DMS153 treated with DMSO at 0.1 percent for 48 hours (cell line): ENCODE data around the gene CNTN1.
"Not testable (repeated sequence)": the region's sequence is repeated elsewhere in the genome, so short reads cannot be mapped to it uniquely, and the experiment has no call there.

Source experiments
- DNase-seq: peaks from one replicate; lab custom pipeline; 2025; ENCODE audit not compliant: unreplicated experiment; lab: John Stamatoyannopoulos, UW

The CNTN1 gene

GRCh38 chr12:40697566-40698259 lies 5.5 kb downstream of the CNTN1 start:
- DNase-seq: peak; percentile 80

GRCh38 chr12:40701756-40702155 lies 9.5 kb downstream of the CNTN1 start:
- DNase-seq: no peak

GRCh38 chr12:40711121-40711520 lies 18.9 kb downstream of the CNTN1 start:
- DNase-seq: no peak

- DNase-seq: no peak
Observed at GRCh38 chr12:40714636-40715035, 22.4 kb downstream of the CNTN1 start.

GRCh38 chr12:40716037-40716436 lies 23.8 kb downstream of the CNTN1 start:
- no peak for DNase-seq

GRCh38 chr12:40717576-40717975 lies 25.3 kb downstream of the CNTN1 start:
- no peak for DNase-seq

GRCh38 chr12:40718878-40719372 lies 26.7 kb downstream of the CNTN1 start:
- DNase-seq: no peak

- no peak for DNase-seq
Observed at GRCh38 chr12:40723001-40723400, 30.8 kb downstream of the CNTN1 start.

GRCh38 chr12:40726366-40726765 lies 34.1 kb downstream of the CNTN1 start:
- DNase-seq: no peak

GRCh38 chr12:40727774-40728483 lies 35.7 kb downstream of the CNTN1 start:
- DNase-seq: no peak

GRCh38 chr12:40730281-40730680 lies 38.0 kb downstream of the CNTN1 start:
- no peak for DNase-seq

GRCh38 chr12:40733871-40734270 lies 41.6 kb downstream of the CNTN1 start:
- no peak for DNase-seq

- DNase-seq: no peak
Observed at GRCh38 chr12:40734276-40734675, 42.0 kb downstream of the CNTN1 start.

GRCh38 chr12:40735551-40736230 lies 43.5 kb downstream of the CNTN1 start:
- DNase-seq: no peak

- DNase-seq: not testable (repeated sequence)
Observed at GRCh38 chr12:40737416-40737815, 45.2 kb downstream of the CNTN1 start.

- no peak for DNase-seq
Observed at GRCh38 chr12:40738856-40739255, 46.6 kb downstream of the CNTN1 start.

GRCh38 chr12:40742041-40742440 lies 49.8 kb downstream of the CNTN1 start:
- no peak for DNase-seq

GRCh38 chr12:40745386-40745785 lies 53.1 kb downstream of the CNTN1 start:
- no peak for DNase-seq

- no peak for DNase-seq
Observed at GRCh38 chr12:40749863-40750262, 57.6 kb downstream of the CNTN1 start.

- no peak for DNase-seq
Observed at GRCh38 chr12:40752011-40752410, 59.8 kb downstream of the CNTN1 start.

GRCh38 chr12:40760821-40761220 lies 68.6 kb downstream of the CNTN1 start:
- DNase-seq: no peak

GRCh38 chr12:40762072-40762471 lies 69.8 kb downstream of the CNTN1 start:
- DNase-seq: no peak
